CD14-positive monocyte (primary cell): Measurements from ENCODE around the gene MYRF. TPM values are rescaled to one million over a fixed set of nuclear protein-coding genes. Genes with fewer than 3 reads are reported as not detected.

Source experiments
- DNase-seq, 3 donors: peaks; one replicate each; pipeline ENCODE4 v3.0.0-alpha.2; 2011 to 2022
- H2AFZ ChIP-seq: 2 replicates; pipeline ENCODE4 v1.6.0; 2012; ENCODE audit warnings: mild to moderate bottlenecking, low read depth, low read length, inconsistent platforms; ENCODE audit not compliant: insufficient read depth, poor library complexity, severe bottlenecking
- H3K27ac ChIP-seq, 2 donors: 1 replicate in 1 of 2; 2 replicates in 1 of 2; pipeline ENCODE4 v1.5.1; 2012 to 2013; ENCODE audit warnings: low read length in 2 of 2, control low read depth in 1 of 2, inconsistent platforms in 1 of 2, low read depth in 1 of 2, mild to moderate bottlenecking in 1 of 2
- H3K27me3 ChIP-seq, 2 donors: one replicate each; pipeline versions ENCODE4 v1.6.0 to v1.6.1; 2011 to 2013; ENCODE audit warnings: low read length in 2 of 2; ENCODE audit not compliant: control insufficient read depth in 2 of 2, insufficient read depth in 2 of 2
- H3K36me3 ChIP-seq, 2 donors: replicated peaks in 1 of 2; 1 replicate in 1 of 2; 2 replicates in 1 of 2; pipeline versions ENCODE4 v1.5.1 to v1.6.1; 2012 to 2013; ENCODE audit warnings: low read length in 2 of 2, control low read depth in 1 of 2, inconsistent platforms in 1 of 2, mild to moderate bottlenecking in 1 of 2; ENCODE audit not compliant: insufficient read depth in 2 of 2, control insufficient read depth in 1 of 2
- H3K4me1 ChIP-seq, 2 donors: 1 replicate in 1 of 2; 2 replicates in 1 of 2; pipeline versions ENCODE4 v1.5.1 to v1.6.1; 2012 to 2013; ENCODE audit warnings: low read length in 2 of 2, control low read depth in 1 of 2, inconsistent platforms in 1 of 2, mild to moderate bottlenecking in 1 of 2, moderate library complexity in 1 of 2; ENCODE audit not compliant: insufficient read depth in 2 of 2, control insufficient read depth in 1 of 2
- H3K4me2 ChIP-seq: replicated peaks from 2 replicates; pipeline ENCODE3; 2012; ENCODE audit warnings: low read length, moderate library complexity, mild to moderate bottlenecking; ENCODE audit not compliant: poor library complexity, severe bottlenecking; ENCODE audit errors: extremely low read depth
- H3K4me3 ChIP-seq, 3 experiments: fragments of 200-600 bp in 1 of 3; sonication (generic) in 1 of 3; replicated peaks in 1 of 3; 1 replicate in 2 of 3; 2 replicates in 1 of 3; pipeline ENCODE4 v1.5.1; 2011 to 2013; ENCODE audit warnings: low read length in 3 of 3, mild to moderate bottlenecking in 3 of 3, control low read depth in 2 of 3, low read depth in 2 of 3, inconsistent platforms in 1 of 3, moderate library complexity in 1 of 3
- H3K79me2 ChIP-seq: 2 replicates; pipeline ENCODE4 v1.6.0; 2012; ENCODE audit warnings: mild to moderate bottlenecking, control low read depth, inconsistent platforms, low read length, moderate library complexity; ENCODE audit not compliant: insufficient read depth
- H3K9ac ChIP-seq: 2 replicates; pipeline ENCODE4 v1.6.0; 2017; ENCODE audit warnings: low read length, mild to moderate bottlenecking; ENCODE audit not compliant: insufficient read depth, poor library complexity, severe bottlenecking
- H3K9me3 ChIP-seq, 2 donors: replicated peaks in 1 of 2; 1 replicate in 1 of 2; 2 replicates in 1 of 2; pipeline versions ENCODE4 v1.5.1 to v1.6.1; 2012 to 2013; ENCODE audit warnings: low read length in 2 of 2, control low read depth in 1 of 2; ENCODE audit not compliant: control insufficient read depth in 1 of 2, insufficient read depth in 1 of 2
- H4K20me1 ChIP-seq: 2 replicates; pipeline ENCODE4 v1.6.0; 2012; ENCODE audit warnings: mild to moderate bottlenecking, low read length, control low read depth, moderate library complexity; ENCODE audit not compliant: insufficient read depth
- H3K27ac Mint-ChIP-seq, 7 donors: one replicate each; pipeline ENCODE4 v1.8.0; 2020; ENCODE audit warnings: mild to moderate bottlenecking in 7 of 7, mixed read lengths in 7 of 7, moderate library complexity in 6 of 7, inconsistent platforms in 2 of 7
- H3K27me3 Mint-ChIP-seq, 3 donors: one replicate each; pipeline ENCODE4 v1.8.0; 2021 to 2022; ENCODE audit warnings: low read depth in 3 of 3, mild to moderate bottlenecking in 3 of 3, mixed read lengths in 3 of 3, moderate library complexity in 3 of 3, inconsistent platforms in 1 of 3
- H3K36me3 Mint-ChIP-seq, 2 donors: one replicate each; pipeline ENCODE4 v1.8.0; 2020; ENCODE audit warnings: mixed read lengths in 2 of 2, inconsistent platforms in 1 of 2, mild to moderate bottlenecking in 1 of 2
- H3K4me1 Mint-ChIP-seq: one replicate; pipeline ENCODE4 v1.8.0; 2020; ENCODE audit warnings: mild to moderate bottlenecking, mixed read lengths
- H3K4me3 Mint-ChIP-seq, 2 donors: one replicate each; pipeline ENCODE4 v1.8.0; 2020; ENCODE audit warnings: mild to moderate bottlenecking in 2 of 2, mixed read lengths in 2 of 2, moderate library complexity in 1 of 2
- H3K9me3 Mint-ChIP-seq, 7 donors: one replicate each; pipeline ENCODE4 v1.8.0; 2020 to 2022; ENCODE audit warnings: mixed read lengths in 7 of 7, mild to moderate bottlenecking in 6 of 7, moderate library complexity in 6 of 7, inconsistent platforms in 2 of 7
- CTCF ChIP-seq: fragments of 200-600 bp; IDR thresholded peaks from one replicate; pipeline ENCODE4 v1.8.0; 2022; ENCODE audit warnings: antibody characterized with exemption, mild to moderate bottlenecking
- WGBS: methylation state at CpG from one replicate; pipeline ENCODE4 v1.1.5; 2013; ENCODE audit warnings: missing lambda C conversion rate; ENCODE audit not compliant: insufficient coverage; 5-methylcytosine and 5-hydroxymethylcytosine counted together
- intact Hi-C, 2 donors: fragments of 100-400 bp; cut with micrococcal nuclease; formaldehyde crosslinking; loops; one replicate each; pipeline versions ENCODE4 v1.15.0 to v1.15.1; 2023
- polyA plus RNA-seq, 3 donors: library from polyadenylated mRNA; depleted of rRNA in 1 of 3; unstranded in 2 of 3; stranded (reverse) in 1 of 3; fragments of 300-500 nt in 2 of 3; fragments of >200 nt in 1 of 3; fragmentation: Illumina TruSeq in 2 of 3; gene quantifications; 1 replicate in 2 of 3; 2 replicates in 1 of 3; pipeline ENCODE4 v1.2.3, GENCODE V29; 2012 to 2021

The MYRF gene
- polyA plus RNA-seq, 3 donors, result 0.18 to 0.19 TPM; not detected in 1

GRCh38 chr11:61792310-61793082 is 40.1 kb downstream of the MYRF start, which contains the start of the genes FEN1 and TMEM258:
Gene FEN1, plus strand, starts transcription at chr11:61792911. Its CDS starts 2,451 bp downstream, at chr11:61795362.
Gene TMEM258, minus strand, starts transcription at chr11:61792599. Its CDS starts 41 bp downstream, at chr11:61792558.
- H3K4me1 Mint-ChIP-seq, result peaks cover 21% of the 10 kb centered on the region
- Histone ChIP-seq H3K4me2 (peak within 1 kb of the TSS; percentile 94), H4K20me1 (peaks cover 4% of the 10 kb centered on the region), H2AFZ (peak within 1 kb of the TSS; percentile 87), H3K9me3 (no peaks in the 10 kb centered on the region), H3K27me3 (no peaks in the 10 kb centered on the region), H3K27ac (peak within 1 kb of the TSS; percentile 87 to 98), H3K4me3 (peak within 1 kb of the TSS; percentile 68 to 77 (median 73)), H3K4me1 (peaks cover 16 to 26% of the 10 kb centered on the region in 2 donors), H3K9ac (peak within 1 kb of the TSS; percentile 88), H3K36me3 (peaks cover 33 to 48% of the 10 kb centered on the region in 2 donors), H3K79me2 (peaks cover 77% of the 10 kb centered on the region)
- H3K9me3 Mint-ChIP-seq, result peaks cover 0 to 2% (median 0%) of the 10 kb centered on the region in 7 donors
- H3K27me3 Mint-ChIP-seq, result no peaks in the 10 kb centered on the region
- 0% methylated on average over 55 of the region's 61 CpGs for WGBS
- H3K36me3 Mint-ChIP-seq, result peaks cover 30 to 38% of the 10 kb centered on the region in 2 donors
- DNase-seq, result peak; percentile 86 to 89 (median 87)
- intact Hi-C loops, result loop anchor here (2.0 to 5.0 kb wide), 2 partner anchors 24 to 330 kb away; partner anchors contain the start of genes FADS1 (in 1 of the 2) and INCENP (in 1 of the 2)
- no peak for TF ChIP-seq CTCF
- H3K4me3 Mint-ChIP-seq, result peak within 1 kb of the TSS; percentile 90 to 99
- H3K27ac Mint-ChIP-seq, result peak within 1 kb of the TSS; percentile 99 to 100 (median 100)

- Histone ChIP-seq H3K36me3 (peaks cover 25 to 41% of the 10 kb centered on the region in 2 donors), H4K20me1 (no peaks in the 10 kb centered on the region), H3K27ac (peak overlapping the region; percentile 87 to 98), H3K9ac (peak overlapping the region; percentile 88), H3K4me1 (peaks cover 16 to 26% of the 10 kb centered on the region in 2 donors), H3K4me2 (peak overlapping the region; percentile 94), H3K27me3 (no peaks in the 10 kb centered on the region), H3K4me3 (peak overlapping the region; percentile 68 to 77 (median 73)), H2AFZ (peak overlapping the region; percentile 87), H3K79me2 (peaks cover 85% of the 10 kb centered on the region), H3K9me3 (no peaks in the 10 kb centered on the region)
- Mint-ChIP-seq H3K36me3 (peaks cover 26 to 32% of the 10 kb centered on the region in 2 donors), H3K27me3 (no peaks in the 10 kb centered on the region), H3K4me3 (peak overlapping the region; percentile 90 to 99), H3K27ac (peak overlapping the region; percentile 84 to 100 (median 100)), H3K4me1 (peaks cover 21% of the 10 kb centered on the region), H3K9me3 (peaks cover 0 to under 1% (median 0%) of the 10 kb centered on the region in 7 donors)
- no peak for DNase-seq
- no peak for TF ChIP-seq CTCF
- WGBS, result 10% methylated on average over 16 of the region's 29 CpGs
- intact Hi-C loops, result loop anchor here (2.0 to 5.0 kb wide), 2 partner anchors 24 to 329 kb away; partner anchors contain the start of genes FADS1 (in 1 of the 2) and INCENP (in 1 of the 2)
These were observed 40.8 kb downstream of the MYRF start for GRCh38 chr11:61793083-61793828.
